Heart left ventricle (tissue), 13 donors: Measurements from ENCODE around the gene SPA17.

Experiments used
- CTCF ChIP-seq, 12 donors: fragments of 200-600 bp; sonication (generic) in 4 of 12; IDR thresholded peaks; one replicate each; pipeline versions ENCODE4 v1.5.0 to v1.8.0; 2018 to 2022; ENCODE audit warnings: antibody characterized with exemption in 12 of 12, mild to moderate bottlenecking in 5 of 12
- POLR2A ChIP-seq, 2 donors: fragments of 450-650 bp; IDR thresholded peaks; one replicate each; pipeline ENCODE4 v1.6.1; 2017; ENCODE audit warnings: antibody characterized with exemption in 2 of 2, mild to moderate bottlenecking in 2 of 2, moderate library complexity in 2 of 2
- donor health status: ischemic (EF 13 %, LVEDD 7.1; RV severe dilation, severe dysfunction).
- donor health status: DM: no; HTN: yes; CAD: no.
- donor health status: DM: no; HTN: no; CAD: no.
- donor health status: ischemic (EF 25% LVEDD 6.9; RV normal size, moderate dysfunction).
- donor health status: ischemic (EF 25% LVEDD 5.7; RV mildly dilated, moderate dysfunction).
- donor health status: ischemic (EF 35%, LVEDD 5.7; RV mildly dilated, moderate dysfunction).
- donor health status: nonischemic (EF 11% LVEDD 7.7; RV severe dilation, severe dysfunction).
- donor health status: DM: yes; HTN: yes; CAD: no.
- donor health status: PGD.
- donor health status: ischemic (EF 29% LVEDD 5.4; RV normal size, mild dysfunction).
- donor health status: nonischemic (EF 23%, LVEDD 6.1; RV moderate dilation, normal function).

- TF ChIP-seq CTCF (IDR thresholded peaks at IDR 0.05) (no peak), POLR2A (IDR thresholded peaks at IDR 0.05) (no peak)
These were observed 72.3 kb downstream of the SPA17 start for GRCh38 chr11:124745835-124746620.
